Uterus (tissue), 4 donors: Measurements from ENCODE around the gene ZFP42. TPM values are rescaled to one million over a fixed set of nuclear protein-coding genes. Genes with fewer than 3 reads are reported as not detected.

Source experiments
- DNase-seq, 2 donors: peaks; one replicate each; pipeline ENCODE4 v3.0.0-alpha.2; 2019 to 2020
- H3K27ac ChIP-seq, 2 donors: fragments of 200-600 bp; sonication (generic); 1 replicate in 1 of 2; 2 replicates in 1 of 2; pipeline ENCODE4 v1.5.1; 2016 to 2018
- H3K27me3 ChIP-seq, 2 donors: fragments of 200-600 bp; sonication (generic); one replicate each; pipeline ENCODE4 v1.5.1; 2018 to 2019; ENCODE audit warnings: control low read depth in 1 of 2
- H3K36me3 ChIP-seq, 2 donors: fragments of 200-600 bp; sonication (generic); one replicate each; pipeline ENCODE4 v1.5.1; 2019; ENCODE audit warnings: control low read depth in 1 of 2
- H3K4me1 ChIP-seq, 2 donors: fragments of 200-600 bp; sonication (generic); one replicate each; pipeline ENCODE4 v1.5.1; 2018 to 2019; ENCODE audit warnings: control low read depth in 1 of 2
- H3K4me3 ChIP-seq, 2 donors: fragments of 200-600 bp; sonication (generic); 1 replicate in 1 of 2; 2 replicates in 1 of 2; pipeline ENCODE4 v1.5.1; 2018 to 2019; ENCODE audit warnings: mild to moderate bottlenecking in 1 of 2
- H3K9me3 ChIP-seq, 2 donors: fragments of 200-600 bp; sonication (generic); one replicate each; pipeline ENCODE4 v1.5.1; 2019; ENCODE audit warnings: control low read depth in 1 of 2
- CTCF ChIP-seq, 4 experiments: fragments of 200-600 bp in 2 of 4; fragments of 450-650 bp in 2 of 4; sonication (generic) in 2 of 4; IDR thresholded peaks; one replicate each; pipeline ENCODE4 v1.5.1; 2016 to 2019; ENCODE audit warnings: antibody characterized with exemption in 4 of 4, mild to moderate bottlenecking in 2 of 4, moderate library complexity in 1 of 4
- POLR2A ChIP-seq, 2 donors: fragments of 450-650 bp; IDR thresholded peaks; one replicate each; pipeline ENCODE4 v1.6.1; 2016; ENCODE audit warnings: antibody characterized with exemption in 2 of 2, mild to moderate bottlenecking in 1 of 2, moderate library complexity in 1 of 2
- intact Hi-C: fragments of 100-400 bp; cut with DNase I; formaldehyde crosslinking; loops from one replicate; pipeline ENCODE4 v1.15.1; 2023; ENCODE audit warnings: low total_unique reads
- total RNA-seq, 4 donors: library from RNA; depleted of rRNA in 3 of 4; stranded (reverse); fragments of >200 nt in 3 of 4; gene quantifications; one replicate each; pipeline versions ENCODE4 v1.1.0 to v1.2.4, GENCODE V29; 2014 to 2023
- donor health status: DM: yes; HTN: yes; CAD: no.

Gene ZFP42
- total RNA-seq, 4 donors from 2014 or later = 0.90 TPM; not detected in 3

GRCh38 chr4:188031751-188032150, 36.2 kb downstream of the ZFP42 start:
- intact Hi-C loops = no loop called here
- H3K27me3 ChIP-seq = no peaks in the 10 kb centered on the region
- no peak overlapping the region for H3K27ac ChIP-seq
- H3K4me3 ChIP-seq = no peak overlapping the region
- TF ChIP-seq POLR2A (IDR thresholded peaks at IDR 0.05) = no peak
- TF ChIP-seq CTCF (IDR thresholded peaks at IDR 0.05) = no peak
- no peaks in the 10 kb centered on the region for H3K9me3 ChIP-seq
- no peaks in the 10 kb centered on the region for H3K36me3 ChIP-seq
- no peaks in the 10 kb centered on the region for H3K4me1 ChIP-seq
- DNase-seq = no peak

- no peak for TF ChIP-seq CTCF (IDR thresholded peaks at IDR 0.05)
- no peak for TF ChIP-seq POLR2A (IDR thresholded peaks at IDR 0.05)
- Histone ChIP-seq H3K4me1 (no peaks in the 10 kb centered on the region), H3K36me3 (no peaks in the 10 kb centered on the region), H3K9me3 (no peaks in the 10 kb centered on the region), H3K27ac (no peak overlapping the region), H3K27me3 (no peaks in the 10 kb centered on the region), H3K4me3 (no peak overlapping the region)
- DNase-seq = no peak
- intact Hi-C loops = no loop called here
These were observed 36.6 kb downstream of the ZFP42 start for GRCh38 chr4:188032170-188032569.

GRCh38 chr4:188032583-188032982, 37.0 kb downstream of the ZFP42 start:
- intact Hi-C loops = no loop called here
- Histone ChIP-seq H3K9me3 (no peaks in the 10 kb centered on the region), H3K4me3 (no peak overlapping the region), H3K27ac (no peak overlapping the region), H3K4me1 (no peaks in the 10 kb centered on the region), H3K36me3 (no peaks in the 10 kb centered on the region), H3K27me3 (no peaks in the 10 kb centered on the region)
- DNase-seq = no peak
- TF ChIP-seq CTCF (IDR thresholded peaks at IDR 0.05) = no peak
- TF ChIP-seq POLR2A (IDR thresholded peaks at IDR 0.05) = no peak

- intact Hi-C loops = no loop called here
- Histone ChIP-seq H3K27me3 (no peaks in the 10 kb centered on the region), H3K4me3 (no peak overlapping the region), H3K4me1 (no peaks in the 10 kb centered on the region), H3K36me3 (no peaks in the 10 kb centered on the region), H3K9me3 (no peaks in the 10 kb centered on the region), H3K27ac (no peak overlapping the region)
- TF ChIP-seq CTCF (IDR thresholded peaks at IDR 0.05) (no peak), POLR2A (IDR thresholded peaks at IDR 0.05) (no peak)
- DNase-seq = no peak
These were observed 41.6 kb downstream of the ZFP42 start for GRCh38 chr4:188037003-188037713.

- Histone ChIP-seq H3K4me1 (no peaks in the 10 kb centered on the region), H3K27ac (no peak overlapping the region), H3K27me3 (no peaks in the 10 kb centered on the region), H3K36me3 (no peaks in the 10 kb centered on the region), H3K4me3 (no peak overlapping the region), H3K9me3 (no peaks in the 10 kb centered on the region)
- intact Hi-C loops = no loop called here
- DNase-seq = no peak
- TF ChIP-seq CTCF (IDR thresholded peaks at IDR 0.05) (no peak), POLR2A (IDR thresholded peaks at IDR 0.05) (no peak)
These were observed 46.1 kb downstream of the ZFP42 start for GRCh38 chr4:188041721-188042120.
